SIG-M5 (cell line): Measurements from ENCODE around the gene APOL1.
"Not testable (repeated sequence)": the region's sequence is repeated elsewhere in the genome, so short reads cannot be mapped to it uniquely, and the experiment has no call there.

ENCODE experiments used
- DNase-seq: peaks from one replicate; lab custom pipeline; 2025; lab: John Stamatoyannopoulos, UW

The APOL1 gene

DNA sequence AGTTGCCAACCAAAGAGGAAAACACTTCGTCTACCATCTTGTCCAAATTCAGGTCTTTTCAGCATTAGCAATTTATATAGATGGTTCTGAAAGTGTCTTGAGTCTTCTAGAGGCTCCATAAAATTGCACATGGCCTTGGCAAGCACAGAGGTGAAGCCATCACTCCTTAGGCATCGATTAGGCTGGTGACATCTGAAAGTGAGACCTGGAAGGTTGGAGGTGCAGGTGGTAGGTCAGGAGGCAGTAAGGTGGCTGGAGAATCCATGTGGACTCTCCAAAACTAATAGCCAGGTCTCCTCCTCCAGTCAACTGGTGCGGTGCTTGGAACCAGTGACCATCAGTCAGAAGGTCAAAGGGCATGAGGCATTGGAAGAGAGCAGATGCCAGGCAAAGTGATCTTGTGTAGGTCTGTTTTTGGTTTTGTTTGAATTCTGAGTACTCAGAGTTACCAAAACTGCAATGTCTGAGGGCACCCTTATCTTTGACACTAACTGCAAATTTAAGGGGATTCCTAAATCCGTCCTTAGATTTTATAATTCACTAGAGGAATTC lies 7.1 kb upstream of the APOL1 start:
- DNase-seq = no peak

DNA sequence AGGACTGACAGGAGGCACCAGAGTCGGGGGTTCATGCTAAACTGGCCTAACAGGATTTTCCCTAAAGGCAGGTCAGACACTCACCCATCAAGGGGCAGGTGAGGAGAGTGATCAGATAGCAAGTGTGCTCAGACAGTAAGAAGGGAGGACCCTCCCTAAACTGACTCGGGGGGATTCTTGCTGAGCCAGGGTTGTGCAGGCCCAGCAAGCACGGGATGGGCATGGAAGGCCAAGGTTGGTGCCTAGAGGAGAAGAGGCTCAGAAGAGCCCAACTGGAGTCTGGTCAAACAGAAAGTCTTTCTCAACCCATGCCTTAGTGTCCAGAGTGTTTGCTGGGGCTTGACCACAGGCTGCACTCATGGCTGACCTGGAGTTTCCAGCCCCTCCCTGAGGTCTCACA lies 6.2 kb upstream of the APOL1 start:
- DNase-seq = no peak

DNA sequence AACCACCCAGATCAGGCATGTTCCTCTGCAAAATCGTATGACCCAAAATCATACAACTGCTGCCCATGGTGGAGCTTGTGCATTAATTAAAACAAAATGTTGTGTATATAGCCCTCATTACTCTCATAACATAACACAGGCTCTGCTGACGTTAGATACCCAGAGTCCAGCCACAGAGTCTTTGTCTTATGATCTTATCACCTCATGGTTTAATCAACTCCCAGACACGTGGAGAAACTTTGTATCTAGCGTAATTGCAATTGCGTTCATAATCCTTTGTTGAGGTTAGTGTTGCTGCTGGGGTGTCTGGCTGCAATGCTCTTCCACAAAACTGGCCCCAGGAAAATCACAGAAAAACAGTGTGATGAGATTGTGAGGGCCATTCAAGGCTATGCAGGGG lies 5.0 kb upstream of the APOL1 start:
- no peak for DNase-seq

DNA sequence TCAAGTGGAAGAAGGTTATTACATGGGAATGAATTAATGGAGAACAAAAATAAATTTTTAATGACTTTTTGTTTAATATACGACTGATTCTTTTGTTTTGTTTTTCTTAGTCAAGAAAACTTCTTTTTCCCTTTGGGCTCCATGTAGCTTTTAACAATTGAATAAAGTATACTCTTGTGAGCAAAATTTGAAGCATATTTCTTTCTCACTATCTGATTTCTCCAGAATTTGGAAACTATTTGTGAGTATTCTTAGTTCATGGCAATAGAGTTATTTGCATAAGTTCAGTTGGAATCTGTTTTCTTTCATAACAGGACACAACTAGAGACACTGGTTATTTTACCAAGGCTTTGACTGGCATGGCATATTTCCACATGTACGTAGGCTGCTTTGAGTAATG lies 3.8 kb upstream of the APOL1 start:
- DNase-seq = no peak

DNA sequence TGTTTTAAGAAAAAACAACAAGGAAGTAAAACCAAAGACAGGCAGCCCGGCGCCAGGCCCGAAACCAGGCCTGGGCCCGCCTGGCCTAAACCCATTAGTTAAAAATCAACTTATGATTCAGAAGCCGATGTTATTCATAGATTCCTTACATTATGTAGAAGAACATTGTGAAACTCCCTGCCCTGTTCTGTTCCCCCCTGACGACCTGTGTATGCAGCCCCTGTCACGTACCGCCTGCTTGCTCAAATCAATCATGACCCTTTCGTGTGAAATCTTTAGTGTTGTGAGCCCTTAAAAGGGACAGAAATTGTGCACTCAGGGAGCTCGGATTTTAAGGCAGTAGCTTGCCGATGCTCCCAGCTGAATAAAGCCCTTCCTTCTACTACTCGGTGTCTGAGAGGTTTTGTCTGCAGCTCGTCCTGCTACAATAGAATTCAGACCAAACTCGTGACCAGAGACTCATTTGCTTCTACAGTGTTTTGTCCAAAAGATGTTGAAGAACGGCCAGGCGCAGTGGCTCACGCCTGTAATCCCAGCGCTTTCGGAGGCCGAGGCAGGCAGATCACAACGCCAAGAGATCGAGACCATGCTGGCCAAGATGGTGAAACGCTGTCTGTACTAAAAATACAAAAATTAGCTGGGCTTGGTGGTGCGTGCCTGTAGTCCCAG lies 2.5 kb upstream of the APOL1 start:
- not testable (repeated sequence) for DNase-seq

DNA sequence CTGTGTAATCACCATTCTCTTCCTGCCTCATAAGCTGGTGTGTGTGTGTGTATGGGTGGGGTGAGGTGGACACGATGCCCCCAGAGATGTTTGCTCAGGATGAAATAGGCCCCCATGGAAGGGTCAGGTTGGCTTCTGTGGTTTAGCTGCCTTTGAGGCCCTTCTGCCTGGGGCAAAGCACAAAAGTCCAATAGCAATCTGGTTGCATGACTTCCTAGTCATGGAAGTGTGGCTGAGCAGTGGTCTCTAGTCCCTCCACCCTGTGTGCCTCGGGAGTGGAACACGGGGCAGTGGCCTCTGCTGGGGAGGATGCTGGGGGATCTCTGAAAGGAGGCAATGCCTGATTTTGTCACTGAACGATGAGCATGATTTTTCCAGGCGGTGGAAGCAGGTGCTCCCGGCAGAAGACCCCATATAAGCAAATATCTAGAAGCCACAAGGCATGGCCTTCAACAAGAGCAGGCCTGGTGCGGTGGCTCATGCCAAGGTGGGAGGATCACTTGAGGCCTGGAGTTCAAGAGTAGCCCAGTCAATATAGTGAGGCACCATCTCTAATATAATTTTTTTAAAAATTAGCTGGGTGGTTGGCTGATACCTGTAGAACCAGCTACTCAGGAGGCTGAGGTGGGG lies 839 bp upstream of the APOL1 start:
- not testable (repeated sequence) for DNase-seq

DNA sequence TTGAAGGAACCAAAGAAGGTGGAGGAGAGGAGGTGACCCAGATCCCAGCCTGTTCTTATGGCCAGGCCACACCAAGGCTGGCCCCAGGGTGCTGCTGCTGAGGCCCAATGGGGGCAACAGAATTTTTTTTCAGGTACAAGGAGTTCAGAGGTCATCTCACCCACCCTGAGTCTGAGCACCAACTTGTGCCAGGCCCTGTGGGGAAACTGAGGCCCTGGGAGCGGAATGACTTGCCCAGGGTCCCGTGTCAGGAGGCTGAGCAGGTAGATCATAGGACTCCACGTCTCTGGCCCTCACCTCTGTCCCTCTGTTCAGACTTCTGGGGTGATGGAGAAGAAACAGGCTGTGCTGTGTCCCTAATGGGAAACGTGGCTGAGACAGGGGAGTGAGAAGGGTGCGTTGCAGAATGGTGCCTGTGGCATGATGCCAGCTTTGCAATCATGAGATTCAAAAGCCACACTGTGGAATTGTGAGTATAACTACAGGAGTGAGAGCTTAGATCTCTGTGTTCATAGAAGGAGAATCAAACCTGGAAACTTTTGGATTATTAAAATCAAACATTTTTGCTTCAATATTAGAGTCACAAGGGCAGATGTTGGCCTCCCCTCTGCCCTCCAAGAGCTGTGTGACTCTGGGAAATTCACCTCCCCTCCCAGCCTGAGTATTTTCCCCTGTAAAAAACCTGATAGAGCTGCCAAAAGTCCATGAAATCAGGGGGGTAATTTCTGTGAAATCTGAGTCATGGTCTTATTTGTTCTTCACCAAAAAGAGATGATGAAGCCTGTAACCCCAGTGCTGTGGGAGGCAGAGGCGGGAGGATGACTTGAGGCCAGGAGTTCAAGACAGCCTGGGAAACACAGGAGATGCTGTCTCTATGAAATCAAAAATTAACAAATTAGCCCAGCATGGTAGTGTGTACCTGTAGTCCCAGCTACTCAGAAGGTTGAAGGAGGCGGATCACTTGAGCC lies 874 bp downstream of the APOL1 start:
- DNase-seq = no peak

DNA sequence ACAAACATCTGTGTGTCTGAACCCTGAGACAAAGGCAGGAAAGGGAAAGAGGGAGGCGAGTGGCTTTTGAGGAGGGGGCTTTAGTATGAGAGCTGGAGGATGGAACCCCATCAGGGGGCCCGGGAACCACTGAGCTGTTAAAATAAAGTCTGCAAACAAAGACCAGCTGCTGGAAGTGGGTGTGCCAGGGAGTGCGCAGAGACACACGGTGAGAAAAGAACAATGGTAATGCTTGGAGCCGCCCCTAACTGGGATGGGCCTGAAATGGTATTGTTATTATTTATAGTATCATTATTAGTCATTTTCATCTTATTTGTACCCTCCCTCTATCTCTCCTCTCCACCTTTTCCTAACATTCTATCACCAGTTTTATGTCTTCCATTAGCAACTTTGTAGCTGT lies 2.6 kb downstream of the APOL1 start:
- DNase-seq = not testable (repeated sequence)

DNA sequence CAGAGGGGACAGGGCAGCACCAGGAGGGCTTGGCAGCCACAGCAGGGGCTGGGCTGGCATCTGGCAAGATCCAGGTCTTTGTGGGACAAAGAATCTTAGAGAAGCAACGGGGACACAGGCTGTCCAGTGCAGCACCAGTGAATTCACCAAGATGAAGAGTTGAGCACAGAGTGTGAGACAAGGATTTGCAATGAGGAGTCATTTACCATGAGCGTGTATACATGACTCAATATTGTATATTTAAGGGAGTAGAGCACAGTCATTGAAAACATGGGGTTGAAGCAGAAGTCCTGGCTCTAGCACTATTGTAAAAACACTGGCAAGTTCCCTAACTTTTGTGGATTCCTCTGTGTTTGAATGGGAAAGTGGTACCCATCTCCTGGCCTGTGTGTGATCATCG lies 3.5 kb downstream of the APOL1 start:
- no peak for DNase-seq

DNA sequence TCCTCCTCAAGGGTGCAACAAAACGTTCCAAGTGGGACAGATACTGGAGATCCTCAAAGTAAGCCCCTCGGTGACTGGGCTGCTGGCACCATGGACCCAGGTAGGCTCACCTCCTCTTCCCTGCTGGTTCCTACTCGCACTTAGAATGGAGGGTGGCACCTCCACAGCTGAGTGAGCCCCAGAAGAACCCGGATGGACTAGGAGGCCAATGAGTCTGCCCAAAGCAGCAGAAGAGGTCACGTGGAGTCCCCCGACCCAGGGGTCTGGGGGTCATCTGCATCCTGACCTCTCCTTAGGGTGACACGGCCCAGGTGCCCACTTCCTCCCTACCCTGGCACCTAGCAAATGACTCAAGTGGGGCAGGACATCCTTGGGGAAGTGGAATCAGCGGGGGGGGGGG lies 4.4 kb downstream of the APOL1 start:
- no peak for DNase-seq

DNA sequence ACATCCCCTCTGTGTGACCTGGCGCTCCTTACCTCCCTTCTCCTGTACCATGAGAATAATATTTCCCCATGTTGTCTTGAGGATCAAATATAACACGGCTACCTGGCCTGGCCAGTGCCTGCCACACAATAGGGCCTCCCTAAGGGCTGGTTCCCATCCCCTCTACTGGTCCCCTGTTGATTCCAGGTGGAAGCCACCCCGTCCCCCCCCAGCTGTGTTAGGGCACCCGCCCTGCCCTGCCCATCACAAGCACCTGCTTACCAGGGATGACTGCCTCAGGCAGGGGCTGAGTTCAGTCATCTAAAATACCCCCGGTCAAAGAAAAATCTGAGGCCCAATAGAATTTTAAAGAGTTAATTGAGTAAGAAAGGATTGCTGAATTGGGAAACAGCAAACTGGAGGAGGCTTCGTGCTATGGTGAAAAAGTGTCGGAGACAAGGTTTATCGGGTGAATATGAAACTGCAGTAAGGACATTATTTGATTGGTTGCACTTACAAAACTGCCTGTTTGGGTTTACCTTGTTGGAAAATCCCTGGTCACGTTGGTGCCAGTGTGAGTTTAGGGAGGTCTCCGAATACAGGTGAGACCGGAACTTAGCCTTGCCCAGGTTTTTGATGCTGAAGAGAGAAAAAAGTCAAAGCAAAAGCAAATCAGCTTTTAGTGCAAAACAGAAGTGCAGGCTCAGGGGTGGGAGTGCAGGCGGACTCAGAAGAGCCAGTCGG lies 5.2 kb downstream of the APOL1 start:
- no peak for DNase-seq

DNA sequence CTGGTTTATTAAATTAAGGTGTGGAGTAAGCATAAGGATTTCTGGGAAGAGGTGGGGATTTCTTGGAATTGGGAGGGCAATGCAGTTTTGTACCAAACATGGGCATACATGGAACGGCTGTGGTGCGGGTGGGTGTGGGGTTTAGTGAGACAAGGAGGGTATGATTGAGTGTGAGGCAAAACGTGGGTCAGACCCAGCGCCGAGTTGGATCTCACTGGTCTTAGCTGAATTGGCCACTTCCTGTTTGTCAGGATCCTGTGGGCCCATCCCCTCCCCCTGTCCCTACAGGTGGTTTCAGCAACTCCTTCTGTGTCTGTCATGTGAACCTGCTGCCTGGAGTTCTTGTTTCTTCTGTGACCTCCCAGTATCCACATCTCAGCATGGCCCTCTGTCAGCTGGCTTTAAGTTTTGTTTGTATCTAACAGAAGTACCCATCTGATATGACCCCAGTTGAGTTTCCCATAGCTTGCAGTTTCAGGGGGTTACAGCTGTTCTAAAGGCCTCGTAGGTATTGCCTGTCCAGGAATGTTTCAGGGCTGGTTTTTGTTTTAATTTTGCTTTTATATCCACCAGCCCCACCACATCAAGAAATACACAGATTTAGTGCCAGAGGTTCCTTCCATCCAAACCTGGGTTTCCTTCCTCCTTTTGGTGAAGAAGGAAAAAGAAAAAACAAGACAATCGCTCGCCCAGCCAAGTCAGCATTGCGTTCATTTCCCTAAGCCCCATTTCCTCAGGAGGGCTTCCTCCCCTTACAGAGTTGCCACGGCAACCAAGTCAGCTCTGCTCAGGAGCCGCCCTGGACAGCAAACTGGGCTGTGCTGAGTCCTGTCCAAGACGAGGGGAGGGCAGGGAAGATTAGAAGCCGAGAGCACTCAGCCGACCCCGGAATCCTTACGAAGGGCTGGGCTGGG lies 6.0 kb downstream of the APOL1 start:
- DNase-seq = no peak

DNA sequence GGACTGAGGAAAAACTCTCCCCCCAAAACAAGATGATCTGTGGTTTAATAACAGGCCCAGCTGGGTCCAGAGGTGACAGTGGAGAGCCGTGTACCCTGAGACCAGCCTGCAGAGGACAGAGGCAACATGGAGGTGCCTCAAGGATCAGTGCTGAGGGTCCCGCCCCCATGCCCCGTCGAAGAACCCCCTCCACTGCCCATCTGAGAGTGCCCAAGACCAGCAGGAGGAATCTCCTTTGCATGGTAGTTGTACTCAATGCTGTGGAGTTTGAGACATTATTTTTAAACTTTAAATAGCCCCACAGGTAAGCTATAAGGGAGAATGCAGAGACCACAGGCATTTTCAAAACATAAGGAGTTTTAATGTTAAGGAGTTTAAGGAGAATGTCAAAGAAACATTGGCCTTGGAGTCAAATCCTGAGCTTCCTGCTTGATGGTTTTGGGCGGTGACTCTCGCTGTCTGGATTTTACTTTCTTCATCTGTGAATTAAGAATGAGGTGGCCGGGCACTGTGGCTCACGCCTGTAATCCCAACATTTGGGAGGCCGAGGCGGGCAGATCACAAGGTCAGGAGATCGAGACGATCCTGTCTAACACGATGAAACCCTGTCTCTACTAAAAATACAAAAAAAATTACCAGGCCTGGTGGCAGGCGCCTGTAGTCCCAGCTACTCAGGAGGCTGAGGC lies 6.8 kb downstream of the APOL1 start:
- no peak for DNase-seq

DNA sequence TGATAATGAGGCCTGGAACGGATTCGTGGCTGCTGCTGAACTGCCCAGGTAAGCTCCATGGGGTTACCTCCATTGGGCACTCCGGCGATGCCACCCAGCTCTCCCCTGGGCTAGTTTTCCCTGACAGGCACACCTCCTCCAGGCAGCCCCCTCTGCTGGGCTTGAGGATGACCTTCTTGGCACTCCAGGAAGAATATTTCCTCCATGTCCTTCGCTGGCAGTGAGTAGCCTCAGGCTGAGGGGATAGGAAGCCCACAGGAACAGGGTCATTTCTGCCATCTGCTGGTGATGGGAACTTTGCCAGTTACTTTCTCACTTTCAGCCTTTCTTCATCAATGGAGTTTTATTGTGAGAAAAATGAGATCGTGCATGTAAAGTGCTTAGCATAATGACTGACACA lies 8.7 kb downstream of the APOL1 start:
- DNase-seq = not testable (repeated sequence)

DNA sequence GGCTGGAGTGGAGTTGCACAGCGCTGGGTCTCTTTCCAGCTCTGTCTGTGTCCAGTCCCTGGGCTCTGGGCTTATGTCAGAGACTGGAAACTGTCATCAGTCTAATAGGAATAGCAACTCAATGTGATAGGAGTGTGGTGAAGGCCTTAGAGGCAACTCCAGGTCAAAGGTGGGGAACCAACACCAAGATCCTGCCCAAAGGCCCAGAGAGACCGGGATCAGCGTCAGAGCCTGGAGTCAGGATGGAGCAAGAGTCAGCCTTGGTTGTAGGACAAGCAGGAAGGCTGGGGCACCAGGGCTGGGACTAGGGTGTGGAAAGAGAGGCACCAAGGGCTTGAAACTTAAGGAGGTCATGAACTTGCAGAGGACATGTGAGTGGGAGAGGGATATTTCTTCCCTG lies 9.4 kb downstream of the APOL1 start:
- not testable (repeated sequence) for DNase-seq

DNA sequence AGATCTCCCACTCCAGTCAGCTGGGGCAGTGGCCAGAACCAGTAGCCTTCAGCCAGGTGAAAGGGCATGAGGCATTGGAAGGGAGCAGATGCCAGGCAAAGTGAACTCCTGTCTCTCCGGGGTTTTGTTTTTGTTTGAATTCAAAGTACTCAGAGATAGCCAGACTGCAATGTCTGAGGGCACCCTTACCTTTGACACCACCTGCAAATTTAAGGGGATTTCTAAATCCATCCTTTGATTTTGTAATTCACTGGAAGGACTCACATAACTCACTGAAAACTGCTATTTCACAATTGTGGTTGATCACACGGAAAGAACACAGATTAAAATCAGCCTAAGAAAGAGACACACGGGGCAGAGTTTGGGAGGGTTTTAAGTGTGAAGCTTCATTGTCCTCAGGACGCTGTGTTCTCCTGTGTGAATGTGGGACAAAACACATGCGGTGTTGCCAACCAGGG lies 10.3 kb downstream of the APOL1 start:
- not testable (repeated sequence) for DNase-seq

DNA sequence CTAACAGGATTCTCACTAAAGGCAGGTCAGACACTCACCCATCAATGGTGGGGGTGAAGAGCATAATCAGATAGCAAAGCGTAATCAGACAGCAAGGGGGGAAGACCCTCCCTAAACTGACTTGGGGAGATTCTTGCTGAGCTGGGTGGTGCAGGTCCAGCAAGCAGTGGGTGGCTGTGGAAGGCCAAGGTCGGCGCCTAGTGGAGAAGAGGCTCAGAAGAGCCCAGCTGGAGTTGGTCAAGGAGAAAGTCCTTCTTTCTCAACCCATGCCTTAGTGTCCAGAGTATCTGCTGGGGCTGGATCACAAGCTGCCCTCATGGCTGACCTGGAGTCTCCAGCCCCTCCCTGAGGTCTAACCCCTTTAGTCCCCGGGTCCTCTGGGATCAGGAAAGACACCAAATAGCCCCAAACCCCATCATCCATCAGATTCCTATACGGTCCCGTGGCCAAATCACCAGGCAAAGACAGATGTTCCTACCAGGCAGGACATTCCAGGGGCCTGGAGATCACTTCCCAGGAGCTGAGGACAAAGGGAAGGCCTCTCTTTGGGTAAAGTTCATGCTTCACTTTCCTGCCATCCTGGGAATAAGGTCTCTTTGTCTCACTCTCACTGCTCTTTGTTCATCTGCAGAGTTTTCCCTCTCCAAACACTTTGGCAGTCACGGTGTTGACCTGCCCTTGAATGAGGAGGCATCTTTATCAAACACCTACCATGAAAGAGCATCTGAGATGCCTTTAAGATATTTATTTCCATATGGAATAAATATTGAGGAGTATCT lies 11.1 kb downstream of the APOL1 start:
- DNase-seq = not testable (repeated sequence)

DNA sequence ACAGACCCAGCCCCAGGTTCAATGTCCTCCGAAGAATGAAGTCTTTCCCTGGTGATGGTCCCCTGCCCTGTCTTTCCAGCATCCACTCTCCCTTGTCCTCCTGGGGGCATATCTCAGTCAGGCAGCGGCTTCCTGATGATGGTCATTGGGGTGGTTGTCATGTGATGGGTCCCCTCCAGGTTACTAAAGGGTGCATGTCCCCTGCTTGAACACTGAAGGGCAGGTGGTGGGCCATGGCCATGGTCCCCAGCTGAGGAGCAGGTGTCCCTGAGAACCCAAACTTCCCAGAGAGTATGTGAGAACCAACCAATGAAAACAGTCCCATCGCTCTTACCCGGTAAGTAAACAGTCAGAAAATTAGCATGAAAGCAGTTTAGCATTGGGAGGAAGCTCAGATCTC lies 14.1 kb downstream of the APOL1 start:
- DNase-seq = no peak

DNA sequence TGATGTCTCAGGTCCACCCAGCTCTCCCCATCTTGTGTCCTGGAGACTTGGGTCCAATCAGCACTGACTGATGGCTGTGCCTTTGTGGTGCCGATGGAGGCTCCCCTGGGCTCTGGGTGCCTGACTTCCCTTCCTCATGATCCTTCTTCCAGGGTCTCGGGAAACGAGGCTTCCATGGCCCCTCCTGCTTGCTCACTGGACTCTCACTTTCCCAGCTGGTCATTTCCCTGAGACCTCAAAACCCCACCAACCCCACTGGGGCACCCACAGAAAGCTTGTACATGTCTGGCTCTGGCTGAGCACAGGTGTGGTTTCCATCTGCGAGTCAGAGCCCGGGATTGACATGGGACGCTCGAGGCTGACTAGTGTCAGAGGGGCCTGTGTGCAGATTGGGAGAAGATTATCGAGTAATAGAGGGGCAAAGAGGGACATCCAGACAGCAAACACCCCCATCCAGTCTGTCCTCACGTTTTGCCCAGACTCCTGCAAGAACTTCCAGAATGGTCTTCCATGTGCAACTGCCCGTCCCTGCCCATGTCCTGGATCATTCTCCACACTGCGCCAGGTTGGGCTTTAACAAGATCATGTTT lies 15.1 kb downstream of the APOL1 start:
- DNase-seq = no peak
